Prostate gland (tissue), 2 donors: ENCODE data around the gene RANBP3. TPM values are rescaled to one million over a fixed set of nuclear protein-coding genes. Genes with fewer than 3 reads are reported as not detected.

ENCODE experiments used
- DNase-seq: peaks from one replicate; pipeline ENCODE4 v3.0.0-alpha.2; 2019; ENCODE audit warnings: low spot score
- H3K27ac ChIP-seq, 2 donors: fragments of 200-600 bp; sonication (generic); 2 replicates each; pipeline ENCODE4 v1.5.1; 2017 to 2019
- H3K27me3 ChIP-seq: fragments of 200-600 bp; sonication (generic); replicated peaks from 2 replicates; pipeline ENCODE4 v1.5.1; 2019; ENCODE audit not compliant: insufficient read depth
- H3K36me3 ChIP-seq, 2 donors: fragments of 200-600 bp; sonication (generic); 1 replicate in 1 of 2; 2 replicates in 1 of 2; pipeline versions ENCODE4 v1.5.1 to v1.8.1; 2017 to 2019
- H3K4me1 ChIP-seq: fragments of 200-600 bp; sonication (generic); replicated peaks from 2 replicates; pipeline ENCODE4 v1.5.1; 2019
- H3K4me3 ChIP-seq, 2 donors: fragments of 200-600 bp; sonication (generic); 2 replicates each; pipeline ENCODE4 v1.5.1; 2017 to 2019
- H3K9me3 ChIP-seq: fragments of 200-600 bp; sonication (generic); 2 replicates; pipeline ENCODE4 v1.5.1; 2017
- CTCF ChIP-seq, 4 experiments: fragments of 200-600 bp in 2 of 4; fragments of 450-650 bp in 2 of 4; sonication (generic) in 2 of 4; IDR thresholded peaks; 1 replicate in 3 of 4; 2 replicates in 1 of 4; pipeline ENCODE4 v1.5.1; 2016 to 2019; ENCODE audit warnings: antibody characterized with exemption in 4 of 4, mild to moderate bottlenecking in 2 of 4, moderate library complexity in 2 of 4
- POLR2A ChIP-seq: fragments of 450-650 bp; IDR thresholded peaks from one replicate; pipeline ENCODE4 v1.6.1; 2016; ENCODE audit warnings: antibody characterized with exemption, mild to moderate bottlenecking
- POLR2AphosphoS5 ChIP-seq: sonication (generic); formaldehyde crosslinking; IDR thresholded peaks from one replicate; pipeline ENCODE4 v1.6.1; 2017; ENCODE audit warnings: antibody characterized with exemption
- WGBS: methylation state at CpG from one replicate; pipeline ENCODE4 v1.1.5; 2018; 5-methylcytosine and 5-hydroxymethylcytosine counted together
- intact Hi-C: fragments of 100-400 bp; cut with DNase I; formaldehyde crosslinking; loops from one replicate; pipeline ENCODE4 v1.14.2; 2022
- total RNA-seq, 2 donors: library from RNA; depleted of rRNA; stranded (reverse); fragments of >200 nt; gene quantifications; one replicate each; pipeline ENCODE4 v1.1.0, GENCODE V29; 2016

Gene RANBP3
- total RNA-seq, 2 donors from 2014 or later: 84.6 to 120 TPM

DNA sequence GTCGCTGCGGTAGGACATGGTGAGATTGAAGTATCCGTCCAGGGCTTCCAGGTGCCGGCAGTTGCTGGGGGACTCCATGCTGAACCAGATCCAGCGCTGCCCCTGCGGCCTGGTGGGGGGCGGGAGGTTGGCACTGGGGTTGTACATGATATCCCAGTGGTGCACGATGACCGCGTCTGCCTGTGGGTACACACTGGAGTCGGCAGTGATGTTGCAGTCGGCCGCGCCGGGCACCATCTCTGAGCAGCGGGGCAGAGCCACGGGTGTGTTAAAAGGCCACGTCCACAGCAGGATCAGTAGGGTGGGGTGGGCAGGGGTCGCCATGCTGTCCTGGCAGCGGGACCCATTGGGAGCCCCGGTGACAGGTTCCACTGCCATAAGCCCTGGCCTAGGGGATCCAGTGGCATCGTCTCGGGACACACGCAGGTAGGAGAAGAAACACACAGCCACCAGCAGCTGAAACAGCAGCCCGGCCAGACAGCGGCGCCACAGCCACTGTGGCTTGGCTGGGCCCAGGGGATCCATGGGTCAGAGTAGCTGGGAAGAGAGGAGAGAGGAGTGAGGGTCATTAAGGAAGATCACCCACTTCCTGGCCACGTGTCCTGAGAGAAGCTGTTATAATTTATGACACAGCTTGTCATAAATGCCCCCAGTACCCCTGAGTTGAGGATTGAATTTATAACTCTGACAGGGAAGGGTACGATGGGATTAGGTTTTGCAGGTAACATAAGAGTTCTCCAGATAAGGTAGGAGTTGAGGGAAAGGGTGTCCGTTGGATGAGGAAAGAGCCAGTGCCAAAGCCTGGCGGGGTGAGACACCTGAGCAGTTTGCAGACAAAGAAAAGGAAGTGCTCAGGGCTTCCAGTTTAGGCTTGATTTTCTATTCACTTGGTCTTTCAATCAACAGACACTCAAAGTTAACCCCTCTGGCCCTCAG, 110.5 kb downstream of the RANBP3 start:
- H3K4me3 ChIP-seq: no peak overlapping the region
- no peak overlapping the region for H3K27ac ChIP-seq
- H3K9me3 ChIP-seq: no peaks in the 10 kb centered on the region
- WGBS: 88% methylated on average over 31 of the region's 31 CpGs
- TF ChIP-seq CTCF (IDR thresholded peaks at IDR 0.05): no peak
- TF ChIP-seq POLR2A: no peak
- no peak for TF ChIP-seq POLR2AphosphoS5
- no peaks in the 10 kb centered on the region for H3K4me1 ChIP-seq
- H3K36me3 ChIP-seq: no peaks in the 10 kb centered on the region
- no peak for DNase-seq
- intact Hi-C loops: no loop called here
- H3K27me3 ChIP-seq: no peaks in the 10 kb centered on the region

Other genes with a start within 250 kb of the RANBP3 start
- 1 to 10 TPM; 1.6 to 6.8 TPM for gene PRR22, start 193.4 kb downstream of the RANBP3 start, total RNA-seq
- 10 to 100 TPM; 43.8 to 57.5 TPM for gene DUS3L, start 187.0 kb downstream of the RANBP3 start, total RNA-seq
- gene NRTN, start 173.1 kb downstream of the RANBP3 start, total RNA-seq: 10 to 100 TPM in 1 of 2 donors, 1 to 10 TPM in 1; 9.7 to 12.9 TPM
- under 1 TPM in 1 of 2 donors, not detected in 1; 0.62 TPM for gene FUT6, start 138.4 kb downstream of the RANBP3 start, total RNA-seq
- gene FUT3, start 126.7 kb downstream of the RANBP3 start, total RNA-seq: 1 to 10 TPM; 1.4 to 2.1 TPM
- gene FUT5, start 107.6 kb downstream of the RANBP3 start, total RNA-seq: not detected
- gene NDUFA11, start 74.3 kb downstream of the RANBP3 start, total RNA-seq: 100 to 1,000 TPM; 259 to 327 TPM
- 10 to 100 TPM; 23.6 to 29.0 TPM for gene VMAC, start 73.3 kb downstream of the RANBP3 start, total RNA-seq
- gene CAPS, start 63.9 kb downstream of the RANBP3 start, total RNA-seq: 10 to 100 TPM; 27.9 to 36.8 TPM
- 10 to 100 TPM; 13.4 to 25.3 TPM for gene RFX2, start 132.4 kb upstream of the RANBP3 start, total RNA-seq
- gene ACSBG2, start 157.5 kb upstream of the RANBP3 start, total RNA-seq: 10 to 100 TPM in 1 of 2 donors, not detected in 1; 18.7 TPM